ENCODE measurements around the gene SMS.

DNA sequence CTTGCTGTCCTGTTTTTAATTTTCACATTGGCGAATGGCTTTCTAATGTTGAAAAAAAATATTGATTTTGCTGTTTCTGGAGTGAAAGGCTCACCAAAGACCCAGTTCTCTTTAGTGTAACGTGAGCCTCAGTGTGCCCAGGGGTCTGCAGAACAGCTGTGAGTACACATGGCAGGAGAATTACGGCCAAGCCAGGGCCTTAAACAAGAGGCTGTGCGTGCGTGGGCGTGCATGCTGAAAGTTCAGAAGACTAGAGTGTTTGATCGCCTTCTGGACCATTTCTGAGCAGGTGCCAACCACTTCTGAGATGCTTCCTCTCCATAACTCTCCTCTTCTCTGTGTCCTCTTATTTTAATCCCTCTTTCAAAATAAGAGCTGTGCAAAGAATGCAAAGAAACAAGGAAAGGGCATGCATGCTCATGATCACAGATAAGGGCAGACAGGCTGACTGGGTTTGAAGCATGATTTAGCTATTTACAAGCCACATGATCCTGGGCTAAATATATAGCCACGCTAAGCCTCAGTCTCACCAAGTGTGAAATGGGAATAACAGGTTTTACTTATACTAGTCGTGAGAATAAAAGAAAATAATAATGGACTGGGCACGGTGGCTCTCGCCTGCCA is 101.5 kb downstream of the SMS start:
- TF ChIP-seq, protein P1, sequence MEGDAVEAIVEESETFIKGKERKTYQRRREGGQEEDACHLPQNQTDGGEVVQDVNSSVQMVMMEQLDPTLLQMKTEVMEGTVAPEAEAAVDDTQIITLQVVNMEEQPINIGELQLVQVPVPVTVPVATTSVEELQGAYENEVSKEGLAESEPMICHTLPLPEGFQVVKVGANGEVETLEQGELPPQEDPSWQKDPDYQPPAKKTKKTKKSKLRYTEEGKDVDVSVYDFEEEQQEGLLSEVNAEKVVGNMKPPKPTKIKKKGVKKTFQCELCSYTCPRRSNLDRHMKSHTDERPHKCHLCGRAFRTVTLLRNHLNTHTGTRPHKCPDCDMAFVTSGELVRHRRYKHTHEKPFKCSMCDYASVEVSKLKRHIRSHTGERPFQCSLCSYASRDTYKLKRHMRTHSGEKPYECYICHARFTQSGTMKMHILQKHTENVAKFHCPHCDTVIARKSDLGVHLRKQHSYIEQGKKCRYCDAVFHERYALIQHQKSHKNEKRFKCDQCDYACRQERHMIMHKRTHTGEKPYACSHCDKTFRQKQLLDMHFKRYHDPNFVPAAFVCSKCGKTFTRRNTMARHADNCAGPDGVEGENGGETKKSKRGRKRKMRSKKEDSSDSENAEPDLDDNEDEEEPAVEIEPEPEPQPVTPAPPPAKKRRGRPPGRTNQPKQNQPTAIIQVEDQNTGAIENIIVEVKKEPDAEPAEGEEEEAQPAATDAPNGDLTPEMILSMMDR (IDR thresholded peaks at IDR 0.05), result no peak
- TF ChIP-seq POLR2A (IDR thresholded peaks at IDR 0.05), result no peak
- no peak for TF ChIP-seq POLR2AphosphoS5 (IDR thresholded peaks at IDR 0.05)
